ENCODE measurements around the gene OR2W1.

OR2W1 gene

DNA sequence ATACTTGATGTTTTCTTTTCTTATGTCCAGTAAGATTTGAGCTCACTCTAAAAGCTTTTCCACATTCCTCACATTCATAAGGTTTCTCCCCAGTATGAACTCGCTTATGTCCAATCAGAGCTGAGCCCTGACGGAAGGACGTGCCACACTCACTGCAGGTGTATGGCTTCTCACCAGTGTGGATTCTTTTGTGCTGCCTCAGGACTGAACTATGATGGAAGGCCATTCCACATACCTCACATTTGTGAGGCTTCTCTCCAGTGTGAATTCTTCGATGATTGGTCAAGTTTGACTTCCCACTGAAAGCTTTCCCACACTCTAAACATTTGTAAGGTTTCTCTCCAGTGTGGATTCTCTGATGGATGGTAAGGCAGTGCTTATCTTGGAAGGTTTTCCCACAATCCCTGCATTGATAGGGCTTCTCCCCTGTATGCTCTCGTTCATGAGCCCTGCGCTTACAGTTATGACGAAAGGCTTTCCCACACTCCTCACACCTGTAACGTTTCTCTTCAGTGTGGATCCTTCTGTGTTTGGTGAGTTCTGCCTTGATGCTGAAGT is 49.8 kb downstream of the OR2W1 start:
- no peak for DNase-seq

All from CD4-positive, alpha-beta T cell treated with Interleukin-17A for 1 hour (primary cell).